ENCODE data around the gene EEF1E1.
A peak's percentile ranks its signal among the peaks of the same experiment; 100 is the strongest.

Gene EEF1E1

GRCh38 chr6:8102122-8102958 is at the start of gene EEF1E1:
TSS of gene EEF1E1 (minus strand) at chr6:8102548. CDS start at chr6:8102521, 27 bp downstream.
- ATAC-seq: peak; percentile 98 to 99

GRCh38 chr6:8149350-8149749 is 47.0 kb upstream of the EEF1E1 start:
- no peak for ATAC-seq

GRCh38 chr6:8143945-8144344 is 41.6 kb upstream of the EEF1E1 start:
- ATAC-seq: no peak

GRCh38 chr6:8139451-8139850 is 37.1 kb upstream of the EEF1E1 start:
- ATAC-seq: no peak

- ATAC-seq: no peak
These were observed 35.2 kb upstream of the EEF1E1 start for GRCh38 chr6:8137529-8137939.

GRCh38 chr6:8135276-8135675 is 32.9 kb upstream of the EEF1E1 start:
- ATAC-seq: no peak

- no peak for ATAC-seq
These were observed 29.8 kb upstream of the EEF1E1 start for GRCh38 chr6:8132130-8132529.

- ATAC-seq: no peak
These were observed 29.0 kb upstream of the EEF1E1 start for GRCh38 chr6:8131265-8131897.

- no peak for ATAC-seq
These were observed 28.1 kb upstream of the EEF1E1 start for GRCh38 chr6:8130399-8130798.

GRCh38 chr6:8123236-8123635 is 20.9 kb upstream of the EEF1E1 start:
- no peak for ATAC-seq

- no peak for ATAC-seq
These were observed 12.6 kb upstream of the EEF1E1 start for GRCh38 chr6:8114956-8115355.

- no peak for ATAC-seq
These were observed 10.8 kb upstream of the EEF1E1 start for GRCh38 chr6:8113131-8113654.

- no peak for ATAC-seq
These were observed 8.4 kb upstream of the EEF1E1 start for GRCh38 chr6:8110725-8111124.

- no peak for ATAC-seq
These were observed 7.9 kb upstream of the EEF1E1 start for GRCh38 chr6:8110117-8110721.

GRCh38 chr6:8108759-8109539 is 6.6 kb upstream of the EEF1E1 start:
- ATAC-seq: peak in 1 of 2 donors; percentile 17

GRCh38 chr6:8108031-8108660 is 5.8 kb upstream of the EEF1E1 start:
- no peak for ATAC-seq

GRCh38 chr6:8105791-8106190 is 3.4 kb upstream of the EEF1E1 start:
- no peak for ATAC-seq

- ATAC-seq: no peak
These were observed 1.4 kb upstream of the EEF1E1 start for GRCh38 chr6:8103726-8104125.

GRCh38 chr6:8100159-8100854 is 2.0 kb downstream of the EEF1E1 start:
- ATAC-seq: no peak

GRCh38 chr6:8090650-8091049 is 11.7 kb downstream of the EEF1E1 start:
- no peak for ATAC-seq

- ATAC-seq: no peak
These were observed 13.5 kb downstream of the EEF1E1 start for GRCh38 chr6:8088886-8089285.
